Measurements from ENCODE around the gene TMEM106B.
A peak's percentile ranks its signal among the peaks of the same experiment; 100 is the strongest.

- TF ChIP-seq CTCF (conservative IDR thresholded peaks at IDR 0.05; ENCODE audit: low read depth, low read length) (0 out of 2 replicates have a peak, but pooled peaks have one; percentile 17), EZH2 (IDR thresholded peaks at IDR 0.05; ENCODE audit: borderline replicate concordance, low read depth, low read length, poor library complexity, severe bottlenecking) (no peak)
These were observed at the start of gene TMEM106B for GRCh38 chr7:12211054-12211710.

All from A673 (cell line).